A204.1 (cell line): ENCODE data around the gene CD200R1L.
"Not testable (repeated sequence)": the region's sequence is repeated elsewhere in the genome, so short reads cannot be mapped to it uniquely, and the experiment has no call there.

Source experiments
- FAIRE-seq: peaks from 2 replicates; lab custom pipeline; 2012; peaks lifted over from hg19 to GRCh38; lab: Jason Lieb, UNC

CD200R1L gene, protein sequence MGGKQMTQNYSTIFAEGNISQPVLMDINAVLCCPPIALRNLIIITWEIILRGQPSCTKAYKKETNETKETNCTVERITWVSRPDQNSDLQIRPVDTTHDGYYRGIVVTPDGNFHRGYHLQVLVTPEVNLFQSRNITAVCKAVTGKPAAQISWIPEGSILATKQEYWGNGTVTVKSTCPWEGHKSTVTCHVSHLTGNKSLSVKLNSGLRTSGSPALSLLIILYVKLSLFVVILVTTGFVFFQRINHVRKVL

DNA sequence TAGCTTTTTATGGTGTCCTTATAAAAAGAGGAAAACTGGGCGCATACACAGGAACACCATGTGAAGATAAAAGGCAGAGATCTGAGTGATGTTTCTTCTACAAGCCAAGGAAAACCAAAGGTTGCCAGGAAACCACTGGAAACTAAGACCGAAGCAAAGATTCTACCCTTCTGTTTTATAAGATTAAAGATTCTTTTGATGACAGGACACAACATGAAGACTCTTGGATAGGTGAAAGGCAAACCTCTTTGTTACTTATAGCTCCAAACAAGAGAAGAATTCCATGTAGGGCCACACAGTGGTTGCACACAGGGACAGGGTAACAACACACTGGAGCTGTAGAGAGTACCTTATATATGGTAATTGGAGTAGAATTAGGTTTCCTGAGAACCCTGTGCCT is at the start of gene CD200R1L:
Gene CD200R1L (minus strand): TSS at position 101 of the 400 bp plus-strand sequence. CDS start 17,497 bp downstream, outside the sequence.
- no peak for FAIRE-seq

DNA sequence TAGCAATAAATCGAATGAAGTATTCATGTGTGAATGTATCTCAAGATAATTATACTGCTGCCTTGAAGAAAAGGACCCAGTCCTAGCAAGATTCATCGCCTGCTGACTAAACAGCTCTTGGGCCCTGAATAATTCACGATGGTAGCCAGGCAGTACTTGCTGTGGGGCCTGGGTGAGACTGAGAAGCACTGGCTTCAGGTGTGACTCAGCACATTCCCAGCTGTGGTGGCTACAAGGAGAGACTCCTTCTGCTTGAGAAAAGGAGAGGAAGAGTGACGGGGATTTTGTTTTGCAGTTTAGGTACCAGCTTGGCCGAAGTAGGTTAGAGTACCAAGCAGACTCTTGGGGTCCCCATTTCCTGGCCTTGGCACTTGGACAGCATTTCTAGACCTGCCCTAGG is 47.6 kb upstream of the CD200R1L start:
- no peak for FAIRE-seq

DNA sequence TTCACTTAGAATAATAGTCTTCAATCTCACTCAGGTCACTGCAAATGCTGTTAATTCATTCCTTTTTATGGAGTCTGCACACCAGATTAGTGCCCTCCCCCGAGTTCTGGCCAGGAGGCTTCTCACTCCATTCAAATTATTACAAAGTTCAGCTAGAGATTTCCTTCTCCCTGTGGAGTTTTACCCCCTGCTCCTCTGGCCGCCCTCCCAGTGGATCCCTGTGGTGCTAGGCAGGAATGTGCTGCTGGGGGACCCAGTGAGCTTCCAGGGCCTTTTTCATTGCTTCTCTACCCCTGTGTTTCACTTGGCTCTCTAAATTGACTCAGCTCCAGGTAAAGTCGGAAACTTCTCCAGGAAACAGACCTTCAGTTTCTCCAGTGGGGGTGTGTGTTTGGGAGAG is 42.7 kb upstream of the CD200R1L start:
- FAIRE-seq = no peak

DNA sequence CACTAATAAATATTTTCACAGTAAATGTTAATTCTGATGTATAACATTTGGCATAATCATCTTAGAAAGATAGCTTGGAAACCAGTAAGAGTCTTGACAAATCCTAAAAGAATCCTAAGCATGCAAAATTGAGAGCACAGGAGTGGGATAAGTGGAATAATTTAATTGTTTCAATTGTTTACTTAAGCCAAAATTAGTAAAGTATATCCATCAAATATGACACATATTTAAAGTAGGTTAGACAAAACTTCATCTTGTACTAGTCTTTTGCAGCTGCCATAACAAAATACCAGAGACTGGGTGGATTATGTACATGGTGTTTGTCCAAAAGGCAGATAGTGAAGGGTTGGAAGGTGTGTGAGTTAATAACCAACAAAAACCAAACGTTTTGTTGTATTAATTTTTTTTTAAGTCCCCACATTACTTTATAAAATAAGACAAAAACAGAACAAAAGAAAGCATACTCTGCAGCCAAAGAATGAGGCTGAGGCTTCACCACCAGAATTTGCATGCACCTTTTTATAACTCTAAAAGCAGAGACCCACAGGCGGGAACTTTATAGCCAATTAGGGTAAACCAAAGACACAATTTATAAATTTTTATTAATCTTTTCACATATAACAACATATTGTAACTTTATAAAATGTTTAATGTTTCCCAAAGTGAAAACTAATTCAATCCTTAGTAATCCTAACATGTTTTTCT is 41.9 kb upstream of the CD200R1L start:
- FAIRE-seq = no peak

DNA sequence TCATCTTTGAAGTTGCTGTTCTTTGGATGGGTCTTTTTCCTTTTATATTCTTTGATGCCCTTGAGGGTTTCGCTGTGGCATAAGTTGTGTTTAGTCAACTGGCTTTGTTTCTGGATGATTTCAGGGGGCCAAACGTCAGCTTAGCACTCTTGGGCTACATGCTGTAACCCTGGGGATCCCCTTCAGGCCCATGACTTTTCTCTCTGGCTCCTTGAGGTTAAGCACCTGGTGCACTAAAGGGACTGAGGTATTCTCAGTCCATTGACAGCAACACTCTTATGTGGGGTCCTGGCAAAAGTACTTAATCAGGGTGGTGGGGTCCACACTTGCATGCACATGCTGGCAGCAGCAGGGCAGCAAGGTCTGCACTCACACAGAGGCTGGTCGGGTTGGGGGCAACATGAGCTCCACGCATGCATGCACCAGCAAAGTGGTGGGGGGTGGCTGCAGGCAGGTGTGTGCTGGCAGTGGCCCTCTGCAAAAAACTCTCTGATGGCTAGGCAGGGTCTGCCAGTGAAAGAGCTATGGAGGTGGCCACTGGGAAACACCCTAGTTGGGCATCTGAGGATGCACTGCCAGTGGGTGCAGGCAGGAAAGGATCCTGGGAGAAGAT is 38.1 kb upstream of the CD200R1L start:
- no peak for FAIRE-seq

DNA sequence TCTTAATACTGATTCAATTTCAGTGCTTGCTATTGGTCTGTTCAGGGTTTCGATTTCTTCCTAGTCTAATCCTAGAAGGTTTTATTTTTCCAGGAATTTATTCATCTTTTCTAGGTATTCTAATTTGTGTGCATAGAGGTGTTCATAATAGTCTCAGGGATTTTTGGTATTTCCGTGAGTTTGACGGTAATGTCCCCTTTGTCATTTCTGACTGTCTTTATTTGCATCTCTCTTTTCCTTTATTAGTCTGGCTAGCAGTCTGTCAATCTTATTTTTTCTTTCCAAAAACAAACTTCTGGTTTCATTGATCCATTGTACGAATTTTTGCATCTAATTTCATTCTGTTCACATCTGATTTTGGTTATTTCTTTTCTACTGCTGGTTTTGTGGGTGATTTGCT is 35.2 kb upstream of the CD200R1L start:
- no peak for FAIRE-seq

DNA sequence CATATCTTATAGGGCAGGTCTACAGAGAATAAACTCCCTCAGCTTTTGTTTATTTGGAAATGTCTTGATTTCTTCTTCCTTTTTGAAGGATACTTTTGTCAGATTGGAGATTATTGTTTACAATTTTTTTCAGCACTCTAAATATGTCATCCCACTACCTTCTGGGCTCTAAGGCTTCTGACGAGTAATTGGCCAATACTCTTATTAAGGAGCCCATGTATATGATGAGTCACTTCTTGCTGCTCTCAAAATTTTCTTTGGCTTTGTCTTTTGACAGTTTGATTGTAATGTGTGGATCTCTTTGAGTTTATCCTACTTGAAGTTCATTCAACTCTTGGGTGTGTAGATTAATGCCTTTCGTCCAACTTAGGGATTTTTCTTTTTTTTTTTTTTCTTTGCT is 28.9 kb upstream of the CD200R1L start:
- no peak for FAIRE-seq

DNA sequence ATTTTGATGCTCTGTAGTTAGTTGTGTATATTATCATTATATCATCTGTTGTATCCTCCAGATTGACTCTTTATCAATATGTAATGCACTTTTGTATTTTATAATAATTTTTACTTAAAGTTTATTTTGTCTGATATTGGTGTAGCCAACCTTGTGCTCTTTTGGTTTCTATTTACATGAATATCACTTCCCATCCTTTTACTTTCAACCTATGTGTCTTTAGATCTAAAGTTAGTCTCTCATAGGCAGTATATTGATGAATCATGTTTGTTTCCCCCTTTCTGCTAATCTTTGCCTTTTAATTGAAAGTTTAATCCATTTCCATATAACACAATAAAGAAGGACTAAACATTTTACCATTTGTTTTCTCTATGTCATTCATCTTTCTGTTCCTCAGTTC is 28.1 kb upstream of the CD200R1L start:
- FAIRE-seq = no peak

DNA sequence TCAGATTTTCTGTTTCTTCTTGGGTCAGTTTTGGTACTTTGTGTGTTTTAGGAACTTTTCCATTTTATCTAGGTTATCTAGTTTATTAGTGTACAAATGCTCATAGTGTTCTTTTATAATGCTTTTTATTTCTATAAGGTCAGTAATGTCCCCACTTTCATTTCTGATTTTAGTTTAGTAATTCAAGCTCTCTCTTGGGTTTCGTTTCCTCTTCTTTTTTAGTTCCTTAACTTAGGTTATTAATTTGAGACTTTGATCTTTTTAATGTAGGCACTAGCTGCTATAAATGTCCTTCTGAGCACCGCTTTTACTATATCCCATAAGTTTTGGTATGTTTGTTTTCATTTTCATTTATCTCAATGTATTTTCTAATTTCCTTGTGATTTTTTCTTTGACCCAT is 27.0 kb upstream of the CD200R1L start:
- no peak for FAIRE-seq

DNA sequence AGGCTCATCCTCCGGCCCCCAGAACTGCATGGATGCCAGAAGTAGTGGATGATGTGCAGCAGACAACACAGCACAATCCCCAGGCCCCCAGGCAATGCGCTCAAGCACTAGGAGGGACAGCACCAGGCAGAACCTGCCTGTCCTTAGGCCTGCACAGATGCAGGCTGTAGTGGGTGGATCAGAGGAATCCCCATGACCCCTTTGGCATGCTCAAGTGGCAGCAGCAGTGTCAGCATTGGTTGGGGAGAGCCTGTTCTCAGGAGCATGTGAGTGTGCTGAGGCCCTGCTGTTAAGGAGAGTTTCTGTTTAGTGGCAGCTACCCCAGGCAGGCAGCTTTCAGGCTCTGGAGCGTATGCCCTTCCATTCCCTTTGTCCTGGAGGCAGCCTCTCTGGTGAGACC is 25.1 kb upstream of the CD200R1L start:
- no peak for FAIRE-seq

DNA sequence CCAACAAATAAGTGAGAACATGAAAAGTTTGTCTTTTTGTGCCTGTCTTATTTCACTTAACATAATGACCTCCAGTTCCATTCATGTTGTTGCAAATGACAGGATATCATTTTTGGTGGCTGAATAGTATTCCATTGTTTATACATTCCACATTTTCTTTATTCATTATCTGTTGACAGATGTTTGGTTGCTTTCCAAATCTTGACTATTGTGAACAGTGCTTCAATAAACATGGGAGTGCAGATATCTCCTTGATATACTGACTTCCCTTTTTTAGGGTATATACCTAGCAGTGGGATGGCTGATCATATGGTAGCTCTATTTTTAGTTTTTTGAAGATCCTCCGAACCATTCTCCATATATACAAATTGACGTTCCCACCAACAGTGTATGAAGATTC is 19.1 kb upstream of the CD200R1L start:
- no peak for FAIRE-seq

DNA sequence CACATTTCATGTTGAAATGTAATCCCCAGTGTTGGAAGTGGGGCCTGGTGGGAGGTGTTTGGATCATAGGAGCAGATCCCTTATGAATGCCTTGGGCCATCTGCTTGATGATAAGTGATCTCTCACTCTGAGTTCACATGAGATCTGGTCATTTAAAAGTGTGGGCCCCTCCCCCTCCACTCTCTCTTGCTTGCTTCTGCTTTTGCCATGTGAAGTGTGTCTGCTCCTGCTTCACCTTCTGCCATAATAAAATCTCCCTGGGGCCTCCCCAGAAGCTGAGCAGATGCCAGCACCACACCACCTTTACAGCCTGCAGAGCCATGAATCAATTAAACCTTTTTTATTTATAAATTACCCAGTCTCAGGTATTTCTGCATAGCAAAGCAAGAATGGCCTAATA is 14.2 kb upstream of the CD200R1L start:
- FAIRE-seq = no peak

DNA sequence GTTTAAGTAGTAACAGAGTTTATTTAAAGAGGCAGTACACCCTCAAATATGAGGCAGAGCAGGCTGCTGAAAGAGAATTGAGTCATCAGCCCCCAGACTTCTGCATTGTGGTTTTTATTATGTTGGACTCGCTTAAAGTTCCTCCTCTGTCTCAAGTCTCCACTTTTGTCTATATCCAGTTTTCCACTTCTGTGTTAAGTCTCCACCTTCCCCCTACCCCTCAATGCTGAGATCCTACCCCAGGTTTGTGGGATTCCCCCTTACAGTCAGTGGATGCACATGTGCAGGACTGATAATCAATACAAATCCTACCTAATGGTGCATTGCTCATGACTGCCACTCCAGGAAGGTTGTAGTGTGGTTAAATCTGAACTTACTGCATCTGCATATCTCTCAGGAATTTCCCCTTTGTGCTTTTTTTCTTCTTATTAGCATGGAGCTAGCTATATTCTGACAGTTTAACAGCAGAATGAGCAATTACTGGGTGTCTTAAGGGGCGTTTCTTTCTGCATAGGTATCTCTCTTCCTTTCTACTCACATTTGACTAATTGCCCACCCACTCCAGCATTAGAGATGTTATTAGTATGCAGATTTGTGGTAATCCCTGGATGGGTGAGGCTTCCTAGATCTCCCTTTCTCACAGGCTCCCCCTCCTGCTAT is 11.9 kb upstream of the CD200R1L start:
- no peak for FAIRE-seq

DNA sequence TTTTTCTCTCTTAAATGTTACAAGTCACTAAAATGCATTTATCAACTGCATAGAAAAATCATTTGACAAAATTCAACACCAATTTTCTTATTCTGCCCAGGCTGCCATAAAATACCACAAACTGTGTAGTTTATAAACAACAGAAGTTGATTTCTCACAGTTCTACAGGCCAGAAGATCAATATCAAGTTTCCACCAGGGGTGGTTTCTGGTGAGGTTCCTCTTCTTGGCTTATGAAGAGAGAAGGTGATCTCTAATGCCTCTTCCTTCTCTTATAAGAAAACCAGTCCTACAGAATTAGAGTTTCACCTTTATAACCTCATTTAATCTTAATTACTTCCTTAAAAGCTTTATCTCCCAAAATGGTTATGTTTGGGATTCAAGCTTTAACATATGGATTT is 10.9 kb upstream of the CD200R1L start:
- no peak for FAIRE-seq

DNA sequence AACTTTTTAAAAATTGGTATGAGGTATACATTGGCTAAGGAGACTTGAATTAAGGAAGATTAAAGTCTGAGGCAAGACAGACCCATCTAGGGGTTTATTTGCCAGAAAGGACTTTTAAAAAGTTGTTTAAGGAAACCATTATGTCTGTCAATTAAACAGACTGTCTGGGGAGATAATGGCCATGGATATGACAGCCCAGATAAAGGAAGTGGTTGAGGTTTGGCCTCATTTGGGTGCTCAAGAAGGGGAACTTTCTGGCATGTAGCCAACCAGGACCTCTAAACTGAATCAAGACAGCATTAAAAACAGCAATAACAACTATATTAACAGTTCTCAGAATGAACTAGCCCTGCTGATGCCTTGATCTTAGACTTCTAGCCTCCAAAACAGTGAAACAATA is 9.9 kb upstream of the CD200R1L start:
- no peak for FAIRE-seq

DNA sequence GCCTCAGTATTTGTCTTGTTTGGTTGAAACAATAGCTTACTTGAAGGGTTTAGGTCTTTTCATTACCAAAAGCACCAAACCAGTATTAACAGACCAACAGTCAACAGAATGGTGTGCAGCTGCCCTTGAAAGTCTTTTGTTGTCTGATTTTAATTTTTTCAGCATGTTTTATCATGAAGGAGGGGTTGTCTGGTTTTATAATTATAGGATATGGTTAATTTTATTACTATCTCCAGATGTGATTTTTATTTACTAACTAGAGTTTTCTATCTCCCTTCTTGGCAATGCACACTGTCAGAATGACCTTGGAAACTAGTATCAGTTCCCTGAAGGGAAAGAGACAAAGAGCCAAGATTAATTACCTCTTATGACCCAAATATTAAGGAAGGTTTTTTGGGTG is 9.2 kb upstream of the CD200R1L start:
- no peak for FAIRE-seq

DNA sequence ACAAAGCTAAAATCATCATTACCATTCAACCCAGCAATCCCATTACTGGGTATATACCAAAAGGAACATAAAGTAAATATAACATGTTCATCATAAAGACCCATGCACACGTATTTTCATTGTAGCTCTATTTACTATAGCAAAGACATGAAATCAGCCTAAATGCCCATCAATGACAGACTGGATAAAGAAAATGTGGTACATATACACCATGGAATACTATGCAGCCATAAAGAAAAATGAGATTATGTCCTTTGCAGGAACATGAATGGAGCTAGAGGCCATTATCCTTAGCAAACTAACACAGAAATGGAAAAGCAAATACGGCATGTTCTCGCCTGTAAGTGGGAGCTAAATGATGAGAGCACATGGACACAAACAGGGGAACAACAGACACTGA is 8.4 kb upstream of the CD200R1L start:
- not testable (repeated sequence) for FAIRE-seq

DNA sequence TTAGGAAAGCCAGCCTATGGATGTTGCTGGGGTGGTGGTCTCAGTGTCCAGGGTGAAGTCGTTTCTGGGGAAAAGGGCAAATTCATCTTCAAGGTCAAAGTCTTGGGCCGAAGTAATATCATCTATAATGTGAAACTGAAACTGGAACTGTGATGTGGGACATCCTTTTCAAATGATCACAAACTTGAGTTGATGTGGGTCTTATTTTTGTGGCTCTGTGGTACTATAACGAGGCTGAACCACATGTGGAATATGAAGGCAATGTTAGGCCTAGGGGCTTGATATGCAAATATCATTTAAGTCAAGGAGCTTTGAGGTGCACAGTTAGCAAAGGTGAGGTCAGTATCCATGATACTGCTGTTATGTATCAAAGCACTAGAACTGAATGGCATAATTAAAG is 1.5 kb upstream of the CD200R1L start:
- FAIRE-seq = no peak

DNA sequence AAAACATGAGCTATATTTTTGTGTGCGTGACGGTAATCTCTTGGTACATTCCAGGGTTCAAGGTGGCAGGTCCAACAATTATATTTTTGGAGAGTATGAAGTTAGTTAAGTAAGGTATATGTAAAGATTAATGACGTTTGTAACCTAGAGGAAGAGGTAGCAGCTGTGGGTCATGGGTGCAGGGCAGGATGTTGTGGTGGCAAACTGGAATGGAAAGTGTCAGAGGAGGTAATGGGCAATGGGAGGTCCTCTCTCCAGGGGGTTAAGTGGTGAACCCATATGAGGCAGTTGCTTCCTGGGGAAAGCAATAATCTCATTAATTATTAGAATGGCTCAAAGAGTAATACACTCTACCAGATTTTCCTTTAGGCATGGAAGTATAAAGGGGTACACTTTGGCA is 1.0 kb upstream of the CD200R1L start:
- FAIRE-seq = no peak

DNA sequence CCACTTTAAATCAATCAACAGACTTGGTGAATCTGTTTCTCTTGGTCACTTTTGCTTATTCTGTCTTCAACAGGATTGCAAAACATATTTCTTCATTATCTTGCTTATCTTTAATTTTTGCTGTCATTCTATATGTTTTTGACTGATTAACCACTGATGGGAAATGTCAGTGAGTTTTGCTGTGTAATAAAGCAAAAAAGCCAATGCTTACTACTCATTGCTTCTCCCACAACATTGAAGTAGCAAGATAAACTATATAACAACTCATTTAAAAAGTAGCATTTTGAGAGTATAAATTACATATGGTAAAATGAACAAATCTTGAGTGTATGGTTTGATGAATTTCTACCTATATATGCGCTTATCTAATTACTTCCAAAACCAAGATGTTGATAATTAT is 892 bp downstream of the CD200R1L start:
- no peak for FAIRE-seq

DNA sequence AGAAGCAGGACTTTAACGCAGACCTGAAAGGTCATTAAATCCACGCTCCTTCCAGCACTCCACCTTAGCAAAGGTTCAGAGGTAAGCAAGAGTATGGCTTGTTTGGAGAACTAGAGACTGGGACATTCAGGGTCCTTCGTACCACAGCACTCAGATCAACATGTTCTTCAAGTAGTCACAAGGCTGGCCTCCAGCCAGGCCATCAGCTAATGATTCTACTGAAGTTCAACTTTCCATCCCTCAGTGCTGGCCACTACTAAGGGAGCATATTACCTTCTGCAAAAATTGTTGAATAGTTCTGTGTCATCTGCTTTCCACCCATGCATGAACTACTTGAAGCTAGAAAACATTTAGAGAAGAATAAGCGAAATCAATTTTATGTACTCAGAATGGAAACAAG is 17.6 kb downstream of the CD200R1L start:
- no peak for FAIRE-seq

DNA sequence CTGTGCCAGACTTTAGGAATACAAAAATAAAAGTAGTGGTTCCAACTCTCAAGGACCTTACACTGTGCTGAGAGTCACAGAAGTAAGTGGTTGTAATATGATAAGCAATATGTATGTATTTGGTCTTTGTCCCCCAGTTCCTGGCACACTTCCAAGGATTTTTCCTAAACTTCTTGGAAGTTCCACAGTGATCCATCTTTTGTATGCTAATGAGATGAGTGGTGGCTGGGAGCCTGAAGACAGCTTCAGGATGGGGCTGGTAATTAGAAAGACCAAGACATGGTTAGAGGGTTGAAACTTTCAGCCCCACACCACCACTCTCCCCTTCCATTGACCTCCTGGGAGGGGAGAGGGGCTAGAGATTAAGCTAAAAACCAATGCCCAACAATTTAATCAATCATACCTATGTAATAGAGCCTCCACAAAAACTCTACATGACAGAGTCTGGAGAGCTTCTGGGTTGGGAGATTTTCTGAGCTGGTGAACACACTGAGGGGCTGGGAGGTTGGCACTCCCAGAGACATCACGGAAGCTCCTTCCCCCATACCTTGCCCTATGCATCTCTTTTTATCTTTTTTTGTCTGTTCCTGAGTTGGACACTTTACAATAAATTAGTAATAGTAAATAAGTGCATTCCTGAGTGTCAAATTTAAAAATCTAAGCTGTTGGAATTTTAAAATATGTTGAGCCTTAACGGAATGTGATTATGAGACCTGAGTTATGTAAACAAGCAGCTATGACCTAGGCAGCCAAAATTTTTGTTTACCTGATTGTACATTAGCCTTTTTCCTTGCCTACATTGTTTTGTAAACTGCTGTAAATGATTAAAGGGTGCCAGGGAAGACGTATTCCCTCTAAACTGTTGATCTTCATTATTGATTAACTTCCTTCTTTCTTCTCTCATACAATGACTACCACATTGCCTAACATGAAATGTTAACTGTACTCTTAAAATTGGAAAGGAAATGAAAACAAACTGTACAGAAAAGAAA is 24.3 kb downstream of the CD200R1L start:
- no peak for FAIRE-seq
